Fibroblast of the aortic adventitia (primary cell): ENCODE results near the gene IKZF1. TPM values are rescaled to one million over a fixed set of nuclear protein-coding genes. Genes with fewer than 3 reads are reported as not detected.

Experiments
- DNase-seq: peaks from one replicate; pipeline ENCODE4 v3.0.0-alpha.2; 2010; ENCODE audit warnings: low read depth
- H3K4me3 ChIP-seq: 2 replicates; pipeline ENCODE4 v1.5.1; 2011; ENCODE audit warnings: low read depth, mild to moderate bottlenecking, control low read depth, low read length, moderate library complexity
- CTCF ChIP-seq: IDR thresholded peaks from 2 replicates; pipeline ENCODE4 v1.5.1; 2011; ENCODE audit warnings: mild to moderate bottlenecking, low read length, control low read depth, inconsistent platforms; ENCODE audit not compliant: insufficient read depth
- total RNA-seq: library from RNA; depleted of rRNA; stranded (reverse); fragments of >200 nt; gene quantifications from 2 replicates; pipeline ENCODE4 v1.2.3, GENCODE V29; 2012; ENCODE audit warnings: low replicate concordance

Gene IKZF1
- total RNA-seq, 1 donor, result not detected

GRCh38 chr7:50363327-50364060 is 59.0 kb downstream of the IKZF1 start:
- H3K4me3 ChIP-seq, result no peak overlapping the region
- TF ChIP-seq CTCF, result no peak
- DNase-seq, result no peak

- no peak for TF ChIP-seq CTCF
- H3K4me3 ChIP-seq, result no peak overlapping the region
- no peak for DNase-seq
Observed at GRCh38 chr7:50364645-50365044, 60.1 kb downstream of the IKZF1 start.

- no peak overlapping the region for H3K4me3 ChIP-seq
- TF ChIP-seq CTCF, result no peak
- DNase-seq, result no peak
Observed at GRCh38 chr7:50366311-50366710, 61.8 kb downstream of the IKZF1 start.

GRCh38 chr7:50367100-50367499 is 62.6 kb downstream of the IKZF1 start:
- DNase-seq, result no peak
- no peak overlapping the region for H3K4me3 ChIP-seq
- TF ChIP-seq CTCF, result no peak

- H3K4me3 ChIP-seq, result no peak overlapping the region
- no peak for TF ChIP-seq CTCF
- DNase-seq, result no peak
Observed at GRCh38 chr7:50367570-50367969, 63.1 kb downstream of the IKZF1 start.

GRCh38 chr7:50368366-50368765 is 63.9 kb downstream of the IKZF1 start:
- no peak for TF ChIP-seq CTCF
- H3K4me3 ChIP-seq, result no peak overlapping the region
- DNase-seq, result no peak
